SK-N-SH treated with all-trans-retinoic acid at 6 μM for 48 hours (cell line): Measurements from ENCODE around the gene TRIM61.
"Not testable (repeated sequence)": the region's sequence is repeated elsewhere in the genome, so short reads cannot be mapped to it uniquely, and the experiment has no call there.

Experiments used
- ATAC-seq: fragments of 200-7000 bp; cut with Tn5 transposase; 3 replicates; pipeline ENCODE4 v1.9.1; 2020; ENCODE audit warnings: mild to moderate bottlenecking, moderate library complexity
- ARNTL ChIP-seq: fragments of 450-650 bp; formaldehyde crosslinking; IDR thresholded peaks from 2 replicates; pipeline ENCODE4 v1.5.0; 2020; ENCODE audit warnings: low read depth, mild to moderate bottlenecking, moderate library complexity, borderline replicate concordance
- BACH2 ChIP-seq: fragments of 250-450 bp; sonication (Bioruptor Pico); IDR thresholded peaks from 2 replicates; pipeline ENCODE4 v1.9.0; 2021; ENCODE audit warnings: mild to moderate bottlenecking, borderline replicate concordance
- CSDC2 ChIP-seq: fragments of 250-450 bp; sonication (Bioruptor Pico); IDR thresholded peaks from 2 replicates; pipeline ENCODE4 v1.5.0; 2020; ENCODE audit warnings: mild to moderate bottlenecking, moderate library complexity
- ESRRG ChIP-seq: fragments of 250-450 bp; sonication (Bioruptor Pico); IDR thresholded peaks from 2 replicates; pipeline ENCODE4 v1.6.1; 2021; ENCODE audit warnings: mild to moderate bottlenecking
- GLIS3 ChIP-seq: fragments of 250-450 bp; sonication (Bioruptor Pico); IDR thresholded peaks from 2 replicates; pipeline ENCODE4 v1.5.0; 2020; ENCODE audit warnings: mild to moderate bottlenecking, moderate library complexity
- ISL1 ChIP-seq: fragments of 250-450 bp; sonication (Bioruptor Pico); IDR thresholded peaks from 2 replicates; pipeline ENCODE4 v2.1.2; 2022; ENCODE audit warnings: mild to moderate bottlenecking, moderate library complexity
- OSR1 ChIP-seq: fragments of 250-450 bp; sonication (Bioruptor Pico); IDR thresholded peaks from 2 replicates; pipeline ENCODE4 v1.8.0; 2022; ENCODE audit warnings: moderate library complexity, mild to moderate bottlenecking, inconsistent platforms
- RARB ChIP-seq: fragments of 250-450 bp; sonication (Bioruptor Pico); IDR thresholded peaks from 2 replicates; pipeline ENCODE4 v1.8.0; 2021; ENCODE audit warnings: mild to moderate bottlenecking, moderate library complexity
- SNAI2 ChIP-seq: fragments of 250-450 bp; sonication (Bioruptor Pico); IDR thresholded peaks from 2 replicates; pipeline ENCODE4 v1.5.0; 2020; ENCODE audit warnings: mild to moderate bottlenecking, moderate library complexity
- TCF4 ChIP-seq: fragments of 250-450 bp; sonication (Bioruptor Pico); IDR thresholded peaks from 2 replicates; pipeline ENCODE4 v1.8.0; 2021; ENCODE audit warnings: mild to moderate bottlenecking, moderate library complexity, borderline replicate concordance
- ZFP3 ChIP-seq: fragments of 250-450 bp; sonication (Bioruptor Pico); IDR thresholded peaks from 2 replicates; pipeline ENCODE4 v1.5.0; 2020; ENCODE audit warnings: mild to moderate bottlenecking, moderate library complexity
- ZNF565 ChIP-seq: fragments of 450-650 bp; formaldehyde crosslinking; conservative IDR thresholded peaks from 2 replicates; pipeline ENCODE4 v1.5.0; 2020; ENCODE audit warnings: low read depth, mild to moderate bottlenecking, moderate library complexity
- ZNF70 ChIP-seq: fragments of 450-650 bp; formaldehyde crosslinking; IDR thresholded peaks from 2 replicates; pipeline ENCODE4 v1.5.0; 2020; ENCODE audit warnings: mild to moderate bottlenecking, moderate library complexity
- ZNF8 ChIP-seq: fragments of 450-650 bp; formaldehyde crosslinking; IDR thresholded peaks from 2 replicates; pipeline ENCODE4 v1.5.0; 2020; ENCODE audit warnings: mild to moderate bottlenecking, moderate library complexity
- TF ChIP-seq, protein P1 (sequence below): fragments of 250-450 bp; sonication (Bioruptor Pico); IDR thresholded peaks from 2 replicates; pipeline ENCODE4 v1.5.0; 2020; ENCODE audit warnings: mild to moderate bottlenecking, moderate library complexity
- TF ChIP-seq, protein P2 (sequence below): fragments of 250-450 bp; sonication (Bioruptor Pico); IDR thresholded peaks from 2 replicates; pipeline ENCODE4 v1.8.0; 2020; ENCODE audit warnings: mild to moderate bottlenecking, moderate library complexity, borderline replicate concordance
- TF ChIP-seq, protein P3 (sequence below): fragments of 250-450 bp; sonication (Bioruptor Pico); IDR thresholded peaks from 2 replicates; pipeline ENCODE4 v1.5.1; 2020; ENCODE audit warnings: low read depth, mild to moderate bottlenecking, moderate library complexity
- TF ChIP-seq, protein P4 (sequence below): fragments of 250-450 bp; sonication (Bioruptor Pico); IDR thresholded peaks from 2 replicates; pipeline ENCODE4 v1.5.1; 2021; ENCODE audit warnings: mild to moderate bottlenecking, moderate library complexity

The TRIM61 gene

DNA sequence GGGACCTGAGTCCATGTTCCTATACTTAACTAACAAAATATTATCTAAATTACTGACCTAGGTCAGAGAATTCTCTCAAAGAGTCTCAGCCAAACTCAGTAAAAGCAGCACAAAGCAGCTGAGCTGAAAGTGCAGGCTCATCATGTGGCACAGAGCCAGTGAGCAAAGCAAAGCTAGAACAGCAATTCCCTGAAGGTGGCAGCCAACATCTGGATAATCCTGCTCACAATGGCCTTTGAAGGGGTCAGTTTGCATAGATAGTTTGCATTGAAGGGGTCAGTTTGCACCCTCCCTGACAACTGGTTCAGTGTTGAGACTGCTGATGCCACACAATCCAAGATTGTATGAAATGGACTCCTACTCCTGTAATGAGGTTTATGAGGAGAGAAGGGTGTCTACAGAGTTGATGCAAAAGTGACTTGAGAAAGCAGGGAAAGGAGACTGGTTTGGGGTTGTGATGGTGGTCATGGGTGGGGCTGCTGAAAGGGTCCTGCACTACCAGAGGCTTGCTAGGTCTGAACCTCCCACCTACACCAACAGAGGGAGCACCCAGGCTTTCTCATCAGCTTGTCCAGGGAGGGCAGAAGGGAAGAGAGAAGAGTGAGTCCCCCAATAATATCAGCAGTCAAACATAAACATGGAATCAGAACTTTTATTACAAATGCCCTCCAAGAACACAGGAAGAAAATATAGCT lies 39.7 kb downstream of the TRIM61 start:
- TF ChIP-seq, protein P1, sequence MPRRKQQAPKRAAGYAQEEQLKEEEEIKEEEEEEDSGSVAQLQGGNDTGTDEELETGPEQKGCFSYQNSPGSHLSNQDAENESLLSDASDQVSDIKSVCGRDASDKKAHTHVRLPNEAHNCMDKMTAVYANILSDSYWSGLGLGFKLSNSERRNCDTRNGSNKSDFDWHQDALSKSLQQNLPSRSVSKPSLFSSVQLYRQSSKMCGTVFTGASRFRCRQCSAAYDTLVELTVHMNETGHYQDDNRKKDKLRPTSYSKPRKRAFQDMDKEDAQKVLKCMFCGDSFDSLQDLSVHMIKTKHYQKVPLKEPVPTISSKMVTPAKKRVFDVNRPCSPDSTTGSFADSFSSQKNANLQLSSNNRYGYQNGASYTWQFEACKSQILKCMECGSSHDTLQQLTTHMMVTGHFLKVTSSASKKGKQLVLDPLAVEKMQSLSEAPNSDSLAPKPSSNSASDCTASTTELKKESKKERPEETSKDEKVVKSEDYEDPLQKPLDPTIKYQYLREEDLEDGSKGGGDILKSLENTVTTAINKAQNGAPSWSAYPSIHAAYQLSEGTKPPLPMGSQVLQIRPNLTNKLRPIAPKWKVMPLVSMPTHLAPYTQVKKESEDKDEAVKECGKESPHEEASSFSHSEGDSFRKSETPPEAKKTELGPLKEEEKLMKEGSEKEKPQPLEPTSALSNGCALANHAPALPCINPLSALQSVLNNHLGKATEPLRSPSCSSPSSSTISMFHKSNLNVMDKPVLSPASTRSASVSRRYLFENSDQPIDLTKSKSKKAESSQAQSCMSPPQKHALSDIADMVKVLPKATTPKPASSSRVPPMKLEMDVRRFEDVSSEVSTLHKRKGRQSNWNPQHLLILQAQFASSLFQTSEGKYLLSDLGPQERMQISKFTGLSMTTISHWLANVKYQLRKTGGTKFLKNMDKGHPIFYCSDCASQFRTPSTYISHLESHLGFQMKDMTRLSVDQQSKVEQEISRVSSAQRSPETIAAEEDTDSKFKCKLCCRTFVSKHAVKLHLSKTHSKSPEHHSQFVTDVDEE = no peak
- no peak for TF ChIP-seq TCF4 (CRISPR knock-in tag)
- ATAC-seq = peak; percentile 37; the same call in 1 of the 3 replicates

DNA sequence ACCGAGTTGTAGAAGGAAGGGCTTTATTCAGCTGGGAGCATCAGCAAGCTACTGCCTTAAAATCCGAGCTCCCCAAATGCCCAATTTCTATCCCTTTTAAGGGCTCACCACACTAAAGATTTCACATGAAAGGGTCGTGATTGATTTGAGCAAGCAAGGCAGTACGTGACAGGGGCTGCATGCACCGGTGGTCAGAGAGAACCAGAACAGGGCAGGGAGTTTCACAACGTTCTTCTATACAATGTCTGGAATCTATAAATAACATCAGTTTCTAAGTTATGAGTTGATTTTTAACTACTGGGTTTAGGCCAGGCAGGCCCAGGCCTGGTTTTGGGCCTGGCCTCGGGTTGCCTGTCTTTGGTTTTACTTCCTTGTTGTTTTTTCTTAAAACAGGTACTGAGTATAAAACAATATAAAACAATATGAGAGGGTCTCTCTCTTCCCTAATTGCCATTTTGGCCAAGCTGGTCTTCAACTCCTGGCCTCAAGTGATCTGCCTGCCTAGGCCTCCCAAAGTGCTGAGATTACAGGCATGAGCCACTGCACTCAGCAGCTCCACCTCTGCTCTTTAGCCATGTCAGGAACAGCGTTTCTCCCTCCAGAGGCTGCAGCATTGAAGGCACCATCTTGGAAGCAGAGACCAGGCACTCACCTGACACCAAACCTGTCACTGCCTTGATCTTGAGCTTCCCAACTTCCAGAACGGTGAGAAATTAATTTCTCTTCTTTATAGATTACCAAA lies 41.4 kb downstream of the TRIM61 start:
- not testable (repeated sequence) for ATAC-seq

DNA sequence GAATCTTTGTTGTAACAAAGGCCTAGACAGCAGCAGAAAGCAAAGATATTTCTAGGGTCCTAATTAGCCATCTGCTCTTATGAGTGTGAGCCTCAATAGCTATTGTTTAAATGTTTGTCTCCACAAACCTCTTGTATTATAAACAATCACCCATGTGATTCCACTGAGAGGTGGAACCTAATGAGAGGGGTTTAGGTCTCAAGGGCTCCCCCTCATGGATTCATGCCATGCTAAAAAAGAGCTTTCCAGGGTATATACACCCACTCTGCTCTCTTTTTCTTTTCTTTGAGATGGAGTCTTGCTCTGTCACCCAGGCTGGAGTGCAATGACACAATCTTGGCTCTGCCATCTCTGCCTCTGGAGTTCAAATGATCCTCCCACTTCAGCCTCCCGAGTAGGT lies 42.1 kb downstream of the TRIM61 start:
- ATAC-seq = peak; percentile 49; the same call in 2 of the 3 replicates
- TF ChIP-seq, protein P2, sequence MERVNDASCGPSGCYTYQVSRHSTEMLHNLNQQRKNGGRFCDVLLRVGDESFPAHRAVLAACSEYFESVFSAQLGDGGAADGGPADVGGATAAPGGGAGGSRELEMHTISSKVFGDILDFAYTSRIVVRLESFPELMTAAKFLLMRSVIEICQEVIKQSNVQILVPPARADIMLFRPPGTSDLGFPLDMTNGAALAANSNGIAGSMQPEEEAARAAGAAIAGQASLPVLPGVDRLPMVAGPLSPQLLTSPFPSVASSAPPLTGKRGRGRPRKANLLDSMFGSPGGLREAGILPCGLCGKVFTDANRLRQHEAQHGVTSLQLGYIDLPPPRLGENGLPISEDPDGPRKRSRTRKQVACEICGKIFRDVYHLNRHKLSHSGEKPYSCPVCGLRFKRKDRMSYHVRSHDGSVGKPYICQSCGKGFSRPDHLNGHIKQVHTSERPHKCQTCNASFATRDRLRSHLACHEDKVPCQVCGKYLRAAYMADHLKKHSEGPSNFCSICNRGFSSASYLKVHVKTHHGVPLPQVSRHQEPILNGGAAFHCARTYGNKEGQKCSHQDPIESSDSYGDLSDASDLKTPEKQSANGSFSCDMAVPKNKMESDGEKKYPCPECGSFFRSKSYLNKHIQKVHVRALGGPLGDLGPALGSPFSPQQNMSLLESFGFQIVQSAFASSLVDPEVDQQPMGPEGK (CRISPR knock-in tag) = no peak
- no peak for TF ChIP-seq OSR1 (CRISPR knock-in tag)
- no peak for TF ChIP-seq ZNF8 (CRISPR knock-in tag)
- TF ChIP-seq ZFP3 = no peak
- no peak for TF ChIP-seq RARB (CRISPR knock-in tag)
- no peak for TF ChIP-seq ARNTL
- TF ChIP-seq, protein P3, sequence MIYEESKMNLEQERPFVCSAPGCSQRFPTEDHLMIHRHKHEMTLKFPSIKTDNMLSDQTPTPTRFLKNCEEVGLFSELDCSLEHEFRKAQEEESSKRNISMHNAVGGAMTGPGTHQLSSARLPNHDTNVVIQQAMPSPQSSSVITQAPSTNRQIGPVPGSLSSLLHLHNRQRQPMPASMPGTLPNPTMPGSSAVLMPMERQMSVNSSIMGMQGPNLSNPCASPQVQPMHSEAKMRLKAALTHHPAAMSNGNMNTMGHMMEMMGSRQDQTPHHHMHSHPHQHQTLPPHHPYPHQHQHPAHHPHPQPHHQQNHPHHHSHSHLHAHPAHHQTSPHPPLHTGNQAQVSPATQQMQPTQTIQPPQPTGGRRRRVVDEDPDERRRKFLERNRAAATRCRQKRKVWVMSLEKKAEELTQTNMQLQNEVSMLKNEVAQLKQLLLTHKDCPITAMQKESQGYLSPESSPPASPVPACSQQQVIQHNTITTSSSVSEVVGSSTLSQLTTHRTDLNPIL (CRISPR knock-in tag) = no peak
- no peak for TF ChIP-seq ZNF70 (CRISPR knock-in tag)

DNA sequence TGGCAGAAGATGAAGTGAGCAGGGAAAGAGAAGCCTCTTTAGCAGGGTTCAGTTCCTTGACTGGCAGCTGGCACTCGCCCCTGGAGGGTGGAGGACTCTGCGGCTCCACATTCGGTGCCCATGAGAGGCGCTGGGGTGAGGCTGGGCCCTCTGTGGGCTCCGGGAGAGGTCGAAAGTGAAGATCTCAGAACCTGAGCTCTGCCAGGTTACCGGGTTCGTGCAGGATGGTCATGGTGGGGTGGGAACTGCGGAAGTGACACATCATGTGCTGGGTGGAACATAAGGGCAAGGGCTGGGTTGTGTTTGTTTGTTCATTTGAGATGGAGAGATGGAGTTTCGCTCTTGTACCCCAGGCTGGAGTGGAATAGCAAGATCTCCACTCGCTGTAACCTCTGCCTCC lies 44.2 kb downstream of the TRIM61 start:
- TF ChIP-seq GLIS3 (CRISPR knock-in tag) = no peak
- TF ChIP-seq TCF4 (CRISPR knock-in tag) = no peak
- TF ChIP-seq, protein P1 = no peak
- TF ChIP-seq ZNF8 (CRISPR knock-in tag) = no peak
- no peak for TF ChIP-seq BACH2 (CRISPR knock-in tag)
- TF ChIP-seq RARB (CRISPR knock-in tag) = no peak
- TF ChIP-seq ARNTL = no peak
- no peak for TF ChIP-seq OSR1 (CRISPR knock-in tag)
- TF ChIP-seq ZNF565 = no peak
- no peak for TF ChIP-seq ESRRG (CRISPR knock-in tag)
- TF ChIP-seq ZNF70 (CRISPR knock-in tag) = no peak
- TF ChIP-seq, protein P3 (CRISPR knock-in tag) = no peak
- TF ChIP-seq ISL1 (CRISPR knock-in tag) = no peak
- TF ChIP-seq, protein P4, sequence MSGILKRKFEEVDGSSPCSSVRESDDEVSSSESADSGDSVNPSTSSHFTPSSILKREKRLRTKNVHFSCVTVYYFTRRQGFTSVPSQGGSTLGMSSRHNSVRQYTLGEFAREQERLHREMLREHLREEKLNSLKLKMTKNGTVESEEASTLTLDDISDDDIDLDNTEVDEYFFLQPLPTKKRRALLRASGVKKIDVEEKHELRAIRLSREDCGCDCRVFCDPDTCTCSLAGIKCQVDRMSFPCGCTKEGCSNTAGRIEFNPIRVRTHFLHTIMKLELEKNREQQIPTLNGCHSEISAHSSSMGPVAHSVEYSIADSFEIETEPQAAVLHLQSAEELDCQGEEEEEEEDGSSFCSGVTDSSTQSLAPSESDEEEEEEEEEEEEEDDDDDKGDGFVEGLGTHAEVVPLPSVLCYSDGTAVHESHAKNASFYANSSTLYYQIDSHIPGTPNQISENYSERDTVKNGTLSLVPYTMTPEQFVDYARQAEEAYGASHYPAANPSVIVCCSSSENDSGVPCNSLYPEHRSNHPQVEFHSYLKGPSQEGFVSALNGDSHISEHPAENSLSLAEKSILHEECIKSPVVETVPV (CRISPR knock-in tag) = no peak
- TF ChIP-seq CSDC2 (CRISPR knock-in tag) = no peak
- TF ChIP-seq SNAI2 (CRISPR knock-in tag) = no peak
- no peak for TF ChIP-seq ZFP3
- ATAC-seq = no peak
